WI38 (cell line): Measurements from ENCODE around the gene CARD19.

ENCODE experiments used
- H3K4me3 ChIP-seq: 2 replicates; pipeline ENCODE4 v1.5.1; 2011; ENCODE audit warnings: low read depth, mild to moderate bottlenecking, control low read depth, low read length
- TF ChIP-seq, protein P1 (sequence below): IDR thresholded peaks from 2 replicates; pipeline ENCODE4 v1.5.1; 2012; ENCODE audit warnings: low read depth, mild to moderate bottlenecking, control low read depth, low read length

Gene CARD19

DNA sequence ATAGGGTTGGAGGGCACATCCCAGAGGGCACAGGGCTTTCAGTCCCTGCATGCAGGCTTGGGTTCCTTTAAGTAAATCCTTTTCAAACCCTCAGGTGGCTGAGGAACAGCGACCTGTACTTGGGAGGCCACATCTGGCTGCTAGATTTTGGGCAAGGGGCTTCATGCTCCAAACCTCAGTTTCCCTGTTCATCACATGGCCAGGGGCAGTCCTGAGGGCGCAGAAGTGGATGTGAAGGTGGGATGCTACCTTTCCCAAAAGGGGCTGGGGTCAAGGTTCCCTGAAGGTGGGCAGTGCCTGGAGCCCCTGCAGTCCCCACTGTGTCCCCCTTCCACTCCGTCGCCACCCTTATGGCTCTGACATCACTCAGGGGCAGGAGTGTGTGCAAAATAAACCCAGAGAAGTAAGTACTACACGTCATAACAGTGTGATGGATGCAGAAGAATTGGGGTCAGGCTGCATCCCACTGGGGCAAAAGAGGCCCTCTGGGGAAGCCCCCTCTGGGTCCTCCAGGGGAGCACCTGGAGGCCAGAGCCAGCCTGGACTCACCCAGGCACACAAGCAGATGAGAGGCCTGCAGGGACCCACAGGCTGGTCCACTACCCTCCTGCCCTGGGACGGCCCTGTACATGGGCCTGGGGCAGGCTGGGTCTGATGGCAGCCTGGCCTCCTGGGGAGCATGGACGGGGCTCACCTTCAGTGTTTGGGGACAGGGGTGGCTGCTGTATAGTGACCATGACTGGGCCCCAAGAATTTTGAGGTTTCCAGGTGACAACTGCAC lies 1.9 kb upstream of the CARD19 start:
- TF ChIP-seq, protein P1, sequence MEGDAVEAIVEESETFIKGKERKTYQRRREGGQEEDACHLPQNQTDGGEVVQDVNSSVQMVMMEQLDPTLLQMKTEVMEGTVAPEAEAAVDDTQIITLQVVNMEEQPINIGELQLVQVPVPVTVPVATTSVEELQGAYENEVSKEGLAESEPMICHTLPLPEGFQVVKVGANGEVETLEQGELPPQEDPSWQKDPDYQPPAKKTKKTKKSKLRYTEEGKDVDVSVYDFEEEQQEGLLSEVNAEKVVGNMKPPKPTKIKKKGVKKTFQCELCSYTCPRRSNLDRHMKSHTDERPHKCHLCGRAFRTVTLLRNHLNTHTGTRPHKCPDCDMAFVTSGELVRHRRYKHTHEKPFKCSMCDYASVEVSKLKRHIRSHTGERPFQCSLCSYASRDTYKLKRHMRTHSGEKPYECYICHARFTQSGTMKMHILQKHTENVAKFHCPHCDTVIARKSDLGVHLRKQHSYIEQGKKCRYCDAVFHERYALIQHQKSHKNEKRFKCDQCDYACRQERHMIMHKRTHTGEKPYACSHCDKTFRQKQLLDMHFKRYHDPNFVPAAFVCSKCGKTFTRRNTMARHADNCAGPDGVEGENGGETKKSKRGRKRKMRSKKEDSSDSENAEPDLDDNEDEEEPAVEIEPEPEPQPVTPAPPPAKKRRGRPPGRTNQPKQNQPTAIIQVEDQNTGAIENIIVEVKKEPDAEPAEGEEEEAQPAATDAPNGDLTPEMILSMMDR, result no peak
- H3K4me3 ChIP-seq, result no peak overlapping the region

DNA sequence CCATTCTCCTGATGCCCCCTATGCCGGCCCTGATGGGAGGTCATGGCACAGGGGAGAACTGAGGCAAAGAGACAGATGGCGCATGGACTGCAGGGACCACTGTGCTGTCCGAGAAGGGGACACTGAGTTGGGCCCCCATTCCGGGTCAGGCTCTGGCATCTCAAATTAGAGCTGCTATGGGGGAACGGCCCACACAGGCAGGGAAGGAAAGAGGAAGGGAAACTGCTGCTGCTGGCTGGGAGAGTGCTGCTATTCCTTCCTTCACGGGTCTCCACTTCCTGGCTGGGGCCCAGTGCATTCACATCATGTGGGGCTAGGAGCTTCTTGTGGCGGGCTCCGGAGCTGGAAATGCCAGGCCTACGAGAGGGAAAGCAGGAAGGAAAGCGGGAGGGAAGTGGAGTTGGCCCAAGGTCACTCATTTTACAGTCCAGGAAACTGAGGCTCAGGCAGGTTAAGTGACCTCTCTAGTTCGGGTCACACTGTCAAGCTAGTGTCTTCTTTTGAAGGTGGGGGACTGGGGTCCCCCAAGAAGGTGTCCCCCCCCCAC lies 1.3 kb upstream of the CARD19 start:
- H3K4me3 ChIP-seq, result peak overlapping the region; percentile 53
- TF ChIP-seq, protein P1, result no peak

DNA sequence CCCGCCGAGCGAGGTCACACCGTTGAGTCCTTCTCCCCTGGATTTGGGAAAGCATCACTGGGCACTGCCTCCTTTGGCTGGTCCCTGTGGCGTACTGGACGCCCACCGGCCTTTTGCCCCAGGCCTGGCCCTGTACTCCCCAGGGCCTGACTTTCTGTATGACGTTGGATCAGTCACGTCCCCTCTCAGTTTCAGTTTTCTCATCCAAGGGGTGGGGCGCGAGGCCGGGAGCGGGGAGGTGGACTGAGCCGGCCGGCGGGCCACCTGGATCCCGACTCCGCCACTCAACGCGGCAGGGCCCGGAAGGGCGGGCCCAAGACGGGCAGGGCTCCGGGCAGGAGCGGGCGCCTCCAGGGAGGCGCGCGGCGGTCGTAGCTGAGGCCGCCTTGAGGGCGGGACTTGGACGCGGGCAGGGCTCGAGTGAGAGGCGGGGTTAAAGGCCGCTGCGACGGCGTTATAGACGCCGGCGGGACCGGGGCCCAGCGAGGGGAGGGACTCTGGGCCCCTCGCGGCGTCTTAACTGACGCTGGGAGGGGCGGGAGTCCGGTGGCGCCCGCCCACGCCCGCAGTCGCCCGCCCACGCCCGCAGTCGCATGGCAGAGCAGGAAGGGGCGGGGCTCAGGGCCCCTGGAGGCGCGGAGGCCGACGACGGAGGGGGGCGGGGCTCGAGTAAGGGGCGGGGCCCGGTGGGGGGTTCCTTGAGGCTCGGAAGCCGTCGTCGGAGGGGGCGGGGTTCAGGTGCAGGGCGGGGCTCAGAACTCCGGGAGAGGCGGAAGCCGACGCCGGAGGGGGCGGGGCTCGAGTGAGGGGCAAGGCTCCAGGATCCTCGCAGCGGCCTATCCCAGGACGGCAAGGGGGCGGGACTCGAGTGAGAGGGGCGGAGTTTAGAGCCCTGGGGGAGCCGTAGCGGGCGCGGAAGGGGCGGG lies 549 bp upstream of the CARD19 start:
- H3K4me3 ChIP-seq, result peak overlapping the region; percentile 53
- TF ChIP-seq, protein P1, result no peak

DNA sequence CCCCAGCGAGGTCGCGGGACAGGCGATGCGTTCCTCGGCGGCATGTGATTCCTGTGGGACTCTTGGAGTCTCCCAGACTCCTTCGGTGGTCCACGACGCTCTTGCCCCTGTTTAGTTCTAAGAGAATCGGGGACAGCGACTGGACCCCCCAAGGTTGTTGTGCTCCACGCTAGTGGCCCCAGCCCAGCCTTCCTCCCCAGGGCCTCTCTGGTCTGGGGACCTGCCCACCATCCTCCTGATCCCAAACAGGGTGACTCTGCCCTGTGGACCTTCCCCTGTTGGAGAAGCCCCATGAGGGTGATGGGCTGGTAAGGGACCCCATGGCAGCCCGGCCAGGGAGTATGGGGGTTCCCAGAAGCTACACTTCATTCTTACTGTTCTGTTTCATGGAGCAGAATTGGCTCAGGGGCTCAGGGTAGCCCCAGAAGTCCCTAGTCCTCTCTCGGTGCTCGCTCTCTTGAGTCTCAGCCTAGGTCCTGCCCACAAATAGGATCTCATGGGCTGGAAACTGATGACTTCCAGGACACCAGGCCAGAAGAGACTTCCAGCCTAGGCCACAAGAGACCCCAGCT lies 880 bp downstream of the CARD19 start:
- H3K4me3 ChIP-seq, result peak overlapping the region; percentile 88
- TF ChIP-seq, protein P1, result no peak

DNA sequence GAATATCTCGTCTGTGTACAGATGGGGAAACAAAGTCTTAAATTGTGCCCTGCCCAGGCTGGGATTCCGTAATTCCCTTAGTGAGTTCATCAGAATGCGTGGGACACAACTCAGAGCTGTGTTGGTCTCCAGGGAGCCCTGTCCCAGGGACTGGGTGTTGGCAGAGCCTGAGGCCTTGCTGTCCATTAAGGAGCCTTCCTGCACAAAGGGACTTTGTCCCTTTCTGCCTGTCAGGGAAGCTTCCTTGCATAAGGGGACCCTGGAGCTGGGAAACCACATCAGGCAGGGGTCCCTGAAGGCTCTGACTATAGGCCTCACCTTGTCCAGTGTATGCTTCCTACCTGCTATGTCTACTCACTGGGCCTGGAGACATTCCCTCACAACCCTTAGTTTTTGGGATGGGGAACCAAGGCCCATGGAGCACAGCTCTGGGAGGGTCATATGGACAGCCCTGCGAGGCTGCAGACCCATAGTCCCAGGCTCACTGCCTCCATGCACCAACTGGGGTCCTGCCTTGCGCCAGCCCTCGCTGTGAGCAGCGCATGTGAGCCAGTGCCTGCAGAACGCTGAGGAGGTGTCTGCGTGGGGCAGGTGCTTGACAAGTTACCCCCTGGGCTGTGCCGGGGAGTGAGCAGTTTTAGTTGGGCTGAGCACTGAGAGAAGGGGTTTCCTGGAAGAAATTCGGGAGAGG lies 1.6 kb downstream of the CARD19 start:
- TF ChIP-seq, protein P1, result no peak
- H3K4me3 ChIP-seq, result peak overlapping the region; percentile 88

DNA sequence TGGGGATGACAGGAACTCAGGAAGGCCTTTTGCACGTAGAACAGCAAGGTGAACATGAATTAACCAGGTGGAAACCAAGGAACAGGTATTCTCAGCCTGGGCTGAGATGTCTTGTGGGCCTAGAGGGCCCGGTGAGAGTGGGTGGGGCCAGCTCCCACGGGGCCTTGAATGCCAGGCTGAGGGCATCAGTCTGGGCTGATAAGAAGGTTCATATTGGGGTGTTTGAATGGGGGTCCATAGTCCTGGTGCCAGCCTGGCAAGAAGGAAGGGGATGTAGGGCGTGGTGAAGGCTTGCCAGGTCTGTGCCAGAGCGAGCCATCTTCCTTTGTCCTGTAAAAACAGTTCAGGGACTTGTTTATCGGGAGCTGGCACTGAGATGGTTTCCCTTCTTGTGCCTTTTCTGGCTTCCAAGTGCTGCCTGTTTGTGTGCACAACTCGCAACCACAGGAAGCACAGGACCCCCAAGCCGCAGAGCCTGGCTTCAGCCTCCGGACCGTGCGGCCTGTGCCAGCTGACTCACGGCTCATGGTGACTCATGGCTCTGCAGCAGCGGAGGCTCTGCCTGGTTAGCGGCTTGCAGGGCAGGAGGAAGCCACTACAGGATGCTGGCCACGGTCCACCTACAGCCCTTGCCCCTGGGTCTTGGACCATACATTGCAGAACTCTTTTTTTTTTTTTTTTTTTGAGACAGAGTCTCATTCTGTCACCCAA lies 2.4 kb downstream of the CARD19 start:
- peak overlapping the region; percentile 88 for H3K4me3 ChIP-seq
- TF ChIP-seq, protein P1, result no peak
